Measurements from ENCODE around the gene POC1A. TPM values are rescaled to one million over a fixed set of nuclear protein-coding genes. Genes with fewer than 3 reads are reported as not detected.

POC1A gene
- total RNA-seq, 4 donors from 2014 or later, result 0.65 to 2.0 (median 1.2) TPM

GRCh38 chr3:52132041-52132440, 22.2 kb downstream of the POC1A start:
- TF ChIP-seq CTCF (IDR thresholded peaks at IDR 0.05), result no peak
- DNase-seq (ENCODE audit: low spot score) (no peak), ATAC-seq (ENCODE audit: low FRiP score) (no peak)

DNA sequence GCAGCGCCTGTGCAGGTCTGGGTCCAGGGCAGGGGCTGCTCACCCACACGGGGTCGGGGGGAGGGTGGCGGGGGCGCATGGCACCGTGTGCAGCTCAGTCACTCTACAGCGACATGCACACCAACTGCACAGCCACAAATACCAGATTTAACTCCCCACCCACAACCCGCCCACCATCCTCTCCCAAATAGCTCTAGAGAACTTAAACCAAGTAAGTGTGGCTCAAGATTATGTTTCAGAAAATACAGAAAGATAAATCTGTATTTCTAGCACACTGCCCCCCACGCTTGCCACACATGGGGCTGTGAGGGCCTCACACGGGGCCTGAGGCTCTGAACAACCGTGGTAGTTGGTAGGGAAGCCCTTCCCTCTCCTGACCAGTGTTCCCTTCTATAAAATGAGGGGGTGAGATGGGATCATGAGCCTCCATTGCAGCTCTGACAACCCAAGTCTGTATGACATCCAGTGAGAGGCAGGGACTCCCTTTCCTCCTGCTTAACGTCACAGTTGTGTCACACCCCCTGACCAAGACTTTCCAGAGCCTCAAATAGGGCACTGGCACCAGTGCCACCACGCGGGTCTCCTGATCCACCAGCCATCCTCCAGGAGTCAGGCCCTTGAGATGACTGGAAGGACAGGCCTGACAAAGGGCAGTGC, 23.1 kb downstream of the POC1A start:
- no peak for TF ChIP-seq CTCF (IDR thresholded peaks at IDR 0.05)
- DNase-seq (ENCODE audit: low spot score), result no peak
- ATAC-seq (ENCODE audit: low FRiP score), result no peak

- no peak for DNase-seq (ENCODE audit: low spot score)
- ATAC-seq (ENCODE audit: low FRiP score), result no peak
- TF ChIP-seq CTCF (IDR thresholded peaks at IDR 0.05), result no peak
Observed at GRCh38 chr3:52128118-52128683, 26.0 kb downstream of the POC1A start.

DNA sequence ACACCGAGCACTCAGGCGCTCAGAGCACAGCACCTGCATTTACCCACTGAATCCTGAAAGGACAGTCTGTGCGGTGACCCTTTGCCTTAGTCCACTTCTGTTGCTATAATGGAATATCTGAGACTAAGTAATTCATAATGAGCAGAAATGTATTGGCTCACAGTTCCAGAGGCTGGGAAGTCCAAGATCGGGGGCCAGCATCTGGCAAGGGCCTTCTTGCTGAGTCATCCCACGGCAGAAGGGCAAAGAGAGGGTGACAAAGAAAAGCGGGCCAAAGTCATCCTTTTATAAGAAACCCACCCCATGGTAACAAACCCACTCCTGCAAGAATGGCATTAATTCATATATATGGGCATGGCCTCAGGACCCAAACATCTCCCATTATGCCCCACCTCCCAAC, 27.7 kb downstream of the POC1A start:
- no peak for TF ChIP-seq CTCF (IDR thresholded peaks at IDR 0.05)
- DNase-seq (ENCODE audit: low spot score) (no peak), ATAC-seq (ENCODE audit: low FRiP score) (no peak)

DNA sequence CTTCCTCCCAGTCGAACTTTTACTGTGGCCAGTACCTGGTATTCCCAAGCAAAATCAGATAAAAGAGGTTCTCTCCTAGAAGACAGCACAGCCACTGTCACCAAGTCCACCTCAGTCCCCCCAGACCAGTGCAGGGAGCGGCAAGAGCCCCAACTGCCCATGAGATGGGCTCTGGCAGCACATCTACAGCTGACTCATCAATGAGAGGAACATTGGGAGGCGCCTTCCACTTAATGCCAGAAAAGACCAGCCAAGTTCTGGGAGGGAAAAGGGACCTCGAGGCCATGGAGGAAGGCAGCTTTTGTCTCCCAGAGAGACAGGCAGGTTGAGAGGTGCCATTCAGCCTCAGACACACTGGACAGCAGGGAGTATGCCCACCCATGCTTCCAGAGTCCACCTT, 28.2 kb downstream of the POC1A start:
- TF ChIP-seq CTCF (IDR thresholded peaks at IDR 0.05), result no peak
- ATAC-seq (ENCODE audit: low FRiP score), result no peak
- no peak for DNase-seq (ENCODE audit: low spot score)

DNA sequence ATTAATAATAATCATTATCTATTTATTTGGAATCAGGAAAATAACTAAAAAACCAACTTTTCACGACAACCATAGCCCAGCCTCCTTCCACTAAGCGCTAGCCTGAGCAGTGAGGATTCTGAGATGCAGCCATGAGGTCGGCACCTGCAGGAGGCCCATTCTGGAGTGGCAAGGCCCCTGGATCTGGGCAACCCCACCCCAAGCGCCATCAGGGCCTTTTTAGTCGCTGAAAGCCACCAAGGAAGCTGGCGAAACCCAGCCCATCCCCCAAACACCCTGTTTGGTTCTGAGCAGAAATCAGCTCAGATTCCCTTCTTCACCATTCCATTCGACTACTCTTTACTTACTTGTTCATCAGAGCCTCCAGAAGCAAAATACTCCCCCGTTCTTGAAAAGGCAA, 29.5 kb downstream of the POC1A start:
- no peak for DNase-seq (ENCODE audit: low spot score)
- no peak for TF ChIP-seq CTCF (IDR thresholded peaks at IDR 0.05)
- no peak for ATAC-seq (ENCODE audit: low FRiP score)

- no peak for TF ChIP-seq CTCF (IDR thresholded peaks at IDR 0.05)
- DNase-seq (ENCODE audit: low spot score), result no peak
- ATAC-seq (ENCODE audit: low FRiP score), result no peak
Observed at GRCh38 chr3:52124126-52124525, 30.1 kb downstream of the POC1A start.

Measured in omental fat pad (tissue), 4 donors.